ENCODE results near the gene CWC27. TPM values are rescaled to one million over a fixed set of nuclear protein-coding genes. Genes with fewer than 3 reads are reported as not detected.

The CWC27 gene
- polyA plus RNA-seq, 1 donor: 20.8 TPM

GRCh38 chr5:64784451-64785025 is 15.8 kb downstream of the CWC27 start:
- Histone ChIP-seq H3K27ac (ENCODE audit: low read length) (no peak overlapping the region), H3K9me3 (ENCODE audit: control insufficient read depth, low read depth, low read length) (no peaks in the 10 kb centered on the region), H3K4me3 (ENCODE audit: low read length) (no peak overlapping the region), H3K4me1 (ENCODE audit: control insufficient read depth, insufficient read depth, low read length) (no peaks in the 10 kb centered on the region), H3K27me3 (ENCODE audit: control insufficient read depth, insufficient read depth, low read length) (no peaks in the 10 kb centered on the region), H3K36me3 (ENCODE audit: control insufficient read depth, insufficient read depth, low read length) (peaks cover 8% of the 10 kb centered on the region)
- peak; percentile 59 to 72 for DNase-seq
- 7% methylated on average over 3 of the region's 3 CpGs for WGBS (ENCODE audit: insufficient coverage, low lambda C conversion rate)

GRCh38 chr5:64786372-64786771 is 17.6 kb downstream of the CWC27 start:
- Histone ChIP-seq H3K27ac (ENCODE audit: low read length) (no peak overlapping the region), H3K4me1 (ENCODE audit: control insufficient read depth, insufficient read depth, low read length) (no peaks in the 10 kb centered on the region), H3K36me3 (ENCODE audit: control insufficient read depth, insufficient read depth, low read length) (peaks cover 8% of the 10 kb centered on the region), H3K4me3 (ENCODE audit: low read length) (no peak overlapping the region), H3K27me3 (ENCODE audit: control insufficient read depth, insufficient read depth, low read length) (no peaks in the 10 kb centered on the region), H3K9me3 (ENCODE audit: control insufficient read depth, low read depth, low read length) (no peaks in the 10 kb centered on the region)
- 78% methylated on average over 2 of the region's 2 CpGs for whole genome bisulfite sequencing (ENCODE audit: insufficient coverage, low lambda C conversion rate)
- no peak for DNase-seq

GRCh38 chr5:64788156-64788555 is 19.4 kb downstream of the CWC27 start:
- Histone ChIP-seq H3K9me3 (ENCODE audit: control insufficient read depth, low read depth, low read length) (no peaks in the 10 kb centered on the region), H3K27ac (ENCODE audit: low read length) (no peak overlapping the region), H3K4me1 (ENCODE audit: control insufficient read depth, insufficient read depth, low read length) (peaks cover 15% of the 10 kb centered on the region), H3K27me3 (ENCODE audit: control insufficient read depth, insufficient read depth, low read length) (no peaks in the 10 kb centered on the region), H3K4me3 (ENCODE audit: low read length) (no peak overlapping the region), H3K36me3 (ENCODE audit: control insufficient read depth, insufficient read depth, low read length) (peaks cover 8% of the 10 kb centered on the region)
- no peak for DNase-seq
- 100% methylated on average over 1 of the region's 2 CpGs for WGBS (ENCODE audit: insufficient coverage, low lambda C conversion rate)

DNA sequence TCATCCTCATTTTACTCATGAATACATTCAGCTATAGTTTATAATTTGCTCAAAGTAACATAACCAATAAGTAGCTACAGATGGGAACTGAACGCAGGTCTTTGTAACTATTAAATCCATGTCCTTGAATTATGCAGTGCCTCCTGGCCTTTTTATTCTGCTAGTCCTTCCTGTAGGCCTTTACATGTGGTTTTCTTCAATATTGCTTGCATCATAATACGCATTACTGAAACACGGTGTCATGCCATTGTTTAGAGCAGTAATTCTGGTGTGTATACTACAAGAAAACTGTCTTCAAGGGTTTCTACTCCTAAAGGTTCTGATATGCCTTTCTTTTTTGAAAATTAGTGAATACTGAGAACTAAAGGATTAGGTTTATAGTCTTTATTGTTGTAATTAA is 20.7 kb downstream of the CWC27 start:
- Histone ChIP-seq H3K4me1 (ENCODE audit: control insufficient read depth, insufficient read depth, low read length) (peaks cover 19% of the 10 kb centered on the region), H3K27me3 (ENCODE audit: control insufficient read depth, insufficient read depth, low read length) (no peaks in the 10 kb centered on the region), H3K4me3 (ENCODE audit: low read length) (no peak overlapping the region), H3K27ac (ENCODE audit: low read length) (no peak overlapping the region), H3K9me3 (ENCODE audit: control insufficient read depth, low read depth, low read length) (no peaks in the 10 kb centered on the region), H3K36me3 (ENCODE audit: control insufficient read depth, insufficient read depth, low read length) (peaks cover 5% of the 10 kb centered on the region)
- 93% methylated on average over 3 of the region's 3 CpGs for WGBS (ENCODE audit: insufficient coverage, low lambda C conversion rate)
- DNase-seq: no peak

DNA sequence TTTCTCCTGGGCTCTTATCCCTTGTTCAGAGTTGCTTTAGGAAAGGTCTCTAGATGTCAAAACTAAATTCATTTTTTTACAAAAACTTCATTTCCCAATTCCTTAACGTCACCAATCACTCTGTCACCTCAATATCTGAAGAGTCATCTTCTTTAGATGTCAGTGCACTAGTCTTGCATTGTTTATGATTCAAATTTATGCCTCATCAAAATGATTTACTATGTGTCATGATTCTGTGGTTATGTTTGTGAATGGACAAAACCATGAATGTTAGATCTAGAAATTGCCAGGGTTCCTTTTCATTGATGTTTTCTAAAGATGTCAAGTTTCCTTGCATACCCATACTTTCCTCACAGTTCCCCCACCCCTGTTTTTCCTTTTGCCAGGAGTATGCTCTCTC is 21.5 kb downstream of the CWC27 start:
- Histone ChIP-seq H3K4me1 (ENCODE audit: control insufficient read depth, insufficient read depth, low read length) (peaks cover 19% of the 10 kb centered on the region), H3K27ac (ENCODE audit: low read length) (no peak overlapping the region), H3K27me3 (ENCODE audit: control insufficient read depth, insufficient read depth, low read length) (no peaks in the 10 kb centered on the region), H3K9me3 (ENCODE audit: control insufficient read depth, low read depth, low read length) (no peaks in the 10 kb centered on the region), H3K36me3 (ENCODE audit: control insufficient read depth, insufficient read depth, low read length) (peaks cover 5% of the 10 kb centered on the region), H3K4me3 (ENCODE audit: low read length) (no peak overlapping the region)
- DNase-seq: no peak
- 100% methylated on average over 1 of the region's 1 CpG for WGBS (ENCODE audit: insufficient coverage, low lambda C conversion rate)

- peak; percentile 56 to 84 for DNase-seq
- H3K27ac ChIP-seq (ENCODE audit: low read length): peak overlapping the region; percentile 77
Observed at GRCh38 chr5:64792469-64792868, 23.7 kb downstream of the CWC27 start.

DNA sequence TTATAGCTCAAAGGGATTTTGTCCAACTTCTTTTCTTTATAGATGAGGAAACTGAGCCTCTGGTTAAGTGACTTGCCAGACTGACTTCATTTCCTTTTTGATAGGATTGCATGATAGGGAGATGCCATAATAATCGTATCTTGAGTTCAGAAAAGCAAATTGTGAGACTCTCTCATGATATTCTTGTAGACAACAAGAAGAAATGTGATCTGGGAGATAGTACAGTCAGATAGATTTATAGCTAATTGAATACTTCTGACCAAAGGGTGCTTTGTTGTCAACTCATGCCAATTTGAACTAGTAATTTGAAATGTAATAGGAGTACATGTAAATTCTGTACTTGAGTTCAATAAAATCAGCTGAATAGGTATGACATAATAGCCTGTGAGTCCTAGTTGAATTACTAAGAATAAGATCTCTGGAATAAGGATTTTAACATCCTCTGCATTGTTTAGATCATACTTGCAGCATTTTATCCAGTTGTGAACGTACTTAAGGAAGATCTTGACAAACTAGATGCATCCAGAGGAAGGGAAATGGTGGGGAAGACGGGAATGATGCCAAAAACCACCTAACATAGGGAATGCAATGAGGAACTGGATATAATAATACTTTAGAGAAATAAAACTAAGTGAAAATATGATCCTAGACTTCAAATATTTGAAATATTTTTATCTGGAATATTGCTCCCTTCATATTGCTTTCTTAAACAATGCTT is 25.5 kb downstream of the CWC27 start:
- peak overlapping the region; percentile 77 for H3K27ac ChIP-seq (ENCODE audit: low read length)
- no peaks in the 10 kb centered on the region for H3K27me3 ChIP-seq (ENCODE audit: control insufficient read depth, insufficient read depth, low read length)
- no peak overlapping the region for H3K4me3 ChIP-seq (ENCODE audit: low read length)
- 79% methylated on average over 3 of the region's 3 CpGs for WGBS (ENCODE audit: insufficient coverage, low lambda C conversion rate)
- no peaks in the 10 kb centered on the region for H3K36me3 ChIP-seq (ENCODE audit: control insufficient read depth, insufficient read depth, low read length)
- DNase-seq: no peak
- no peaks in the 10 kb centered on the region for H3K9me3 ChIP-seq (ENCODE audit: control insufficient read depth, low read depth, low read length)
- H3K4me1 ChIP-seq (ENCODE audit: control insufficient read depth, insufficient read depth, low read length): peaks cover 19% of the 10 kb centered on the region

More at GRCh38 chr5:64792469-64792868, 23.7 kb downstream of the CWC27 start:
- H3K4me1 ChIP-seq (ENCODE audit: control insufficient read depth, insufficient read depth, low read length): peaks cover 19% of the 10 kb centered on the region
- H3K4me3 ChIP-seq (ENCODE audit: low read length): no peak overlapping the region
- no peaks in the 10 kb centered on the region for H3K27me3 ChIP-seq (ENCODE audit: control insufficient read depth, insufficient read depth, low read length)
- H3K9me3 ChIP-seq (ENCODE audit: control insufficient read depth, low read depth, low read length): no peaks in the 10 kb centered on the region
- H3K36me3 ChIP-seq (ENCODE audit: control insufficient read depth, insufficient read depth, low read length): no peaks in the 10 kb centered on the region

DNA sequence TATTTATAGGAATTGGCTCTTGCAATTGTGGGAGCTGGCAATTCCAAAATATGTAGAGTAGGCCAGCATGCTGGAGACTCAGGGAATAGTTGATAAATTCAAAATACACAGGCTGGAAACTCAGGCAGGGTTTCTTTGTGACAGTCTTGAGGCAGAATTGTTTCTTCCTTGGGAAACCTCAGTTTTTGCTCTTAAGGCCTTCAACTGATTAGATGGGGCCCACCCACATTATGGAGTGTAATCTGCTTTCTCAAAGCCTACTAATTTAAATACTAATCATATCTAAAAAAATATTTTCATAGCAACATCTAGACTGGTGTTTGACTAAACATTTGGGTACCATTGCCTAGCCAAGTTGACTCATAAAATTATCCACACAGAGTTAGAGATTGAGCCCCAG is 27.6 kb downstream of the CWC27 start:
- DNase-seq: no peak
- no peaks in the 10 kb centered on the region for H3K36me3 ChIP-seq (ENCODE audit: control insufficient read depth, insufficient read depth, low read length)
- no peak overlapping the region for H3K4me3 ChIP-seq (ENCODE audit: low read length)
- H3K27me3 ChIP-seq (ENCODE audit: control insufficient read depth, insufficient read depth, low read length): no peaks in the 10 kb centered on the region
- H3K9me3 ChIP-seq (ENCODE audit: control insufficient read depth, low read depth, low read length): no peaks in the 10 kb centered on the region
- no peak overlapping the region for H3K27ac ChIP-seq (ENCODE audit: low read length)
- peaks cover 19% of the 10 kb centered on the region for H3K4me1 ChIP-seq (ENCODE audit: control insufficient read depth, insufficient read depth, low read length)

DNA sequence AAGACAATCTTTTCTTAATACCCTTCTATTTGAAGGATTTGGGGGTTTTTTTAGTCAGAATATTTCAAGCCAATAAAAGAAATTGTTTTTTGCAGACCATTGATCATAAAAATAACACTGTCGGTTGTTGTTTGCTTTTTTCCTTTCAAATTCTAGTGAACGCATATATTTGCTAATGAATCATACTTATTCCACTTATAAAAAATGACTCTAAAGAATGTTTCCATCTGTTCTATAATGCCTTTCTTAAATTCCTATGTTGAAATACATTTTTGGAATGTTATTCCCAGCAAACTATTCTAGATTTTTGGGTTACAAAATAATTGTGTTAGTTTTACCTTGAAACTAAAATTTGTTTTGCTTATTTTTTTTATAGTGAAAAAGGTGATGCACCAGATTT is 32.2 kb downstream of the CWC27 start:
- H3K36me3 ChIP-seq (ENCODE audit: control insufficient read depth, insufficient read depth, low read length): peaks cover 14% of the 10 kb centered on the region
- H3K4me3 ChIP-seq (ENCODE audit: low read length): no peak overlapping the region
- 83% methylated on average over 2 of the region's 2 CpGs for WGBS (ENCODE audit: insufficient coverage, low lambda C conversion rate)
- H3K27ac ChIP-seq (ENCODE audit: low read length): no peak overlapping the region
- H3K4me1 ChIP-seq (ENCODE audit: control insufficient read depth, insufficient read depth, low read length): no peaks in the 10 kb centered on the region
- DNase-seq: no peak
- no peaks in the 10 kb centered on the region for H3K9me3 ChIP-seq (ENCODE audit: control insufficient read depth, low read depth, low read length)
- H3K27me3 ChIP-seq (ENCODE audit: control insufficient read depth, insufficient read depth, low read length): no peaks in the 10 kb centered on the region

DNA sequence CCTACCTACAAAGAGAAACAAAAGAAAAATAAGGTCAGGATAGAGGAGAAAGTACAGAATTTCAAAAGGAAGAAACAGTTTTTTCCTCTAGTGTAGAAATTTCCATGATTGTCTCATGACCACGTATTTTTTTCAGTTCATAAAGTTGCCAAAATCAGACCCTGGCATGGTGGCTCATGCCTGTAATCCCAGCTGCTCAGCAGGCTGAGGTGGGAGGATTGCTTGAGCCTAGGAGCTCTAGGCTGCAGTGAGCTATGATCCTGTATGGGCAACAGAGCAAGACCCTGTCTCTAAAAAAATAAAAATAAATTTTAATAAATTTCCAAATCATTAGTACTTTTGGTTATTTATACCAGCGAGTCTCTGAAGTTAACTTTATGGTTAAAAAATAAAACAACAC is 37.8 kb downstream of the CWC27 start:
- no peaks in the 10 kb centered on the region for H3K4me1 ChIP-seq (ENCODE audit: control insufficient read depth, insufficient read depth, low read length)
- H3K36me3 ChIP-seq (ENCODE audit: control insufficient read depth, insufficient read depth, low read length): peaks cover 17% of the 10 kb centered on the region
- H3K27ac ChIP-seq (ENCODE audit: low read length): no peak overlapping the region
- no peak for DNase-seq
- no peak overlapping the region for H3K4me3 ChIP-seq (ENCODE audit: low read length)
- no peaks in the 10 kb centered on the region for H3K27me3 ChIP-seq (ENCODE audit: control insufficient read depth, insufficient read depth, low read length)
- 100% methylated on average over 1 of the region's 2 CpGs for WGBS (ENCODE audit: insufficient coverage, low lambda C conversion rate)
- no peaks in the 10 kb centered on the region for H3K9me3 ChIP-seq (ENCODE audit: control insufficient read depth, low read depth, low read length)

- Histone ChIP-seq H3K4me3 (ENCODE audit: low read length) (no peak overlapping the region), H3K36me3 (ENCODE audit: control insufficient read depth, insufficient read depth, low read length) (peaks cover 12% of the 10 kb centered on the region), H3K9me3 (ENCODE audit: control insufficient read depth, low read depth, low read length) (no peaks in the 10 kb centered on the region), H3K27me3 (ENCODE audit: control insufficient read depth, insufficient read depth, low read length) (no peaks in the 10 kb centered on the region), H3K4me1 (ENCODE audit: control insufficient read depth, insufficient read depth, low read length) (no peaks in the 10 kb centered on the region), H3K27ac (ENCODE audit: low read length) (no peak overlapping the region)
- no peak for DNase-seq
- 81% methylated on average over 5 of the region's 5 CpGs for WGBS (ENCODE audit: insufficient coverage, low lambda C conversion rate)
Observed at GRCh38 chr5:64807520-64807919, 38.8 kb downstream of the CWC27 start.

All from large intestine (tissue), 3 donors.